CD4-positive, alpha-beta T cell treated with Interleukin-21 for 1 hour (primary cell): ENCODE results near the gene FBXO39.
"Not testable (repeated sequence)": the region's sequence is repeated elsewhere in the genome, so short reads cannot be mapped to it uniquely, and the experiment has no call there.

ENCODE experiments used
- DNase-seq: peaks from one replicate; pipeline ENCODE4 v3.0.0-alpha.2; 2020

The FBXO39 gene

DNA sequence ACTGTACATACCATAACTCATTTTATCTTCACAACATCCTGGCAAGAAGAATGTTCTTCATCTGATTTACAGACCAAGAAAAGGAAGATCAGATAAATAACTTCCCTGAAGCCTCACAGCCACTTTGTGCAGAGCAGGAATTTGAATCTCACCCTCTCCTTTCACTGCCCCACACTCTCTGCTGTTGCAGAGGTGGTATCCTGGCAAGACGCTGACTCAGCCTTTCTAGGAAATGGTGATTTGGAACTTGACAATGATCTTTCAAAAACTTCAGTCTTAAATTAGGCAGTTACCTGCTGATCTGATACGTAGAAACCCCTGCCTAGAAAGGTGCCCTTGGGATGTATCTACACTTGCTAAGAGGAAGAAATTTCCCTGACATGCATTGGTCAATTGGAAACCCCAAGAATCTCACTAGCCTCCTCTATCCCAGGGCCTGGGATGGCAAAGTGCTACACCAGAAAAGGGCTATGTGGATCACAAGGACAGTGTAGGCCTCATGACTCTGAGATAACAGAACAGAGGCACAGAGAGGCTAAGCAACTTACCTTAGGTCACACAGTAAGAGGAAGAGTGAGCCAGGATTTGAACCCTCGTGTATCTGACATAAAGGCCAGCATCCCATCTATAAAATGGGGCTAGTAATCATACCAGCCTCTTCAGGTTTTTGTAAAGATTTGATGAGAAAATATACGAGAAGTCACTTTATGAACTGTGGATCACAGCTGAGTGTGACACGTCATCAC lies 17.9 kb downstream of the FBXO39 start:
- no peak for DNase-seq

DNA sequence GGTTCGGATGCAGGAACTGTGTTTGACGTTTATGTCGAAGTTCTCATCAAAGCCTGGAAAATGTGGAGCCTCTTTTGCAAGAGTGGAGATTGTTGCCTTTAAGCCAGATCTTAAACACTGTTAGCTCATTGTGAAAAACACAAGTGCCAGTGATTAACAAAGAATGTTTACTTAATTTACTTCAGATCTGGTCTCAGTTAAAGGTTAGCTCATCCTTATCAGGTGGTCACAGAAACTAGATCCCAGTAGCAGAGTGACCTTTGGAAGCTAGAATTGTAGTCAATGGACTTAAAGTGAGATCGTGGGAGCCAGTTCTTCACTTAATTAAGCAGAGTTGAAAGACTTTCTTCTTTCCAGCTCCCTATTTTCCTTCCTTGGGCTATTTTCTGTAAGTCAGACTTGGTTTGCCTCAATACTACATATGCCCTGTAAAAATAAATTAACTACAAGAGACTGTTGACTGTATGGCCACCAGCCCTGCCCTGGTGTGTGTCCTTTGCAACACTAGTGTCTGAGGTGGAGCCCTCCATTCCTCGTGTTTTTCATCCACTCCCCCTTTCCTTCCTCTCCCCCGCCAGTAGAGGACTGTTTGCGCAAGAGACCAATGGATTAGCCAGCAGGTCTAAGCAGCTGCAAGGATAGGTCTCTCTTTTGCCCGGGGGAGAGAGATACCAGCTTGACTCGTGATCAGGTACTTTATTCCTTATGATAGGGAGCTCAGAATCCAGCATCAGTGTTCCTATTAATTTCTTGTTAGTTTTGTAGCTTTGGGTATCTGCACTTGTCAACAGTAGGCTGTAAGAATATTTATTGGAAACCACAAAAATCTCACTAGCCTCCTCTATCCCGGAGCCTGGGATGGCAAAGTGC lies 20.2 kb downstream of the FBXO39 start:
- no peak for DNase-seq

DNA sequence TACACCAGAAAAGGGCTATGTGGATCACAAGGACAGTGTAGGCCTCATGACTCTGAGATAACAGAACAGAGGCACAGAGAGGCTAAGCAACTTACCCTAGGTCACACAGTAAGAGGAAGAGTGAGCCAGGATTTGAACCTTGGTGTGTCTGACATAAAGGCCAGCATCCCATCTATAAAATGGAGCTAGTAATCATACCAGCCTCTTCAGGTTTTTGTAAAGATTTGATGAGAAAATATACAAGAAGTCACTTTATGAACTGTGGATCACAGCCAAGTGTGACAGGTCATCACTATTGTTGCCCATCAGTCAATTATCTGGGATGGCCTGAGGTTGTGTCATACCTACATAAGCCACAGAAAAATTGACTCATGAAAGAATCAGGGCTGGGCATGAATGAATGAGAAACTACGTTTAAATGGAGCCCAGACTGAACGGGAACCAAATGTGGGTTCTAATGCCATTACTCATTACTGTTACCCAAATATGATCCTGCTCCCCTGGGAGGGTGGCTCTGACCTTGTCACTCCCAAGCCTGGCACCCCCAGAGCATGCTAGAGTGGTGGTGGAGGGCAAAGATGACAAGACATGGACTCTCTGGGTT lies 21.0 kb downstream of the FBXO39 start:
- no peak for DNase-seq

DNA sequence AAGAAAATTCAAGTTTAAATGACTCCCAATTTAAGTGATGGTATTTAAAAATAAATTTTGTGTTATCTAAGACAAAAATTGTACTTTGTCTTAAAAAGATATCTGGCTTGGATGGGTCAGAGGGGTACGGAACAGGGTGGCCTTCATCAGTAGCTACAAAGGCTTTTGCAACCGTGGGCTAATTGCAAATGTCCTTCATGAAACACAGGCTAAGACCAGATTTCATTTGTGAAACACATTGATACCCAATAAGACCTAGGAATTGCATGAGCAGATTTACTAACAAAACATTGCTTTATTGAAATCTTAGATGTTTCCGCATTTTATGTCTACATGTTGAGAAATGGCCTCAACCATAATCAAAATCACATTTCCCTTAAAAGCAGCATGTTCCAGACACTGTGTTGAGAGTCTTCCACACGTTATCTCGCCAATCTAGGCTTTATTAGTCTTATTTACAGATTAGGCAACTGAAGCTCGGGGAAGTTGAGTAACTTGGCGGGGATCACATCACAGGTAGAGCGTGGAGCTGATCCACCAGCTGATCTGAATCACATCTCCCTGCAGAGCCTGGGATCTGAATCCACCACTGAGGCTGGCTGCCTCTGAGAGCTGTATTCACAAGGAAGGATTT lies 21.8 kb downstream of the FBXO39 start:
- DNase-seq: no peak

DNA sequence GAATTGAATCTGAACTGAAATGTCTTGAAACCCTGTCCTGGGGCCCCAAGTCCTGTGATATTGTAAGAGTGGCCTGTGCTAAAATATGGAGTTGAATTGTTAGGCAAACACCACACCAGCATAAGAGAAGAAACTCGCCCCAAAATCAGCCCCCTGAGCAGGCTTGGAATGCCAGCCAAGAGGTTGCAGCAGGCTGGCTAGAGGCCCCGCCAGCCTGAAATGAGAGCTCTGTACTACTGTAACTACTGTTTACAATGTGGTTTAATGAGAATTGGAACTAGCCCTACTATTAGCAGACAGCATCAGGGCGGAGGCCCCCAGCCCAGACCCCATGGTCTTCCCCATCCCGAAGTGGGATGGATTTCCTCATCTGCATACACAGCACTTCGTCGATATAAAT lies 23.7 kb downstream of the FBXO39 start:
- no peak for DNase-seq

DNA sequence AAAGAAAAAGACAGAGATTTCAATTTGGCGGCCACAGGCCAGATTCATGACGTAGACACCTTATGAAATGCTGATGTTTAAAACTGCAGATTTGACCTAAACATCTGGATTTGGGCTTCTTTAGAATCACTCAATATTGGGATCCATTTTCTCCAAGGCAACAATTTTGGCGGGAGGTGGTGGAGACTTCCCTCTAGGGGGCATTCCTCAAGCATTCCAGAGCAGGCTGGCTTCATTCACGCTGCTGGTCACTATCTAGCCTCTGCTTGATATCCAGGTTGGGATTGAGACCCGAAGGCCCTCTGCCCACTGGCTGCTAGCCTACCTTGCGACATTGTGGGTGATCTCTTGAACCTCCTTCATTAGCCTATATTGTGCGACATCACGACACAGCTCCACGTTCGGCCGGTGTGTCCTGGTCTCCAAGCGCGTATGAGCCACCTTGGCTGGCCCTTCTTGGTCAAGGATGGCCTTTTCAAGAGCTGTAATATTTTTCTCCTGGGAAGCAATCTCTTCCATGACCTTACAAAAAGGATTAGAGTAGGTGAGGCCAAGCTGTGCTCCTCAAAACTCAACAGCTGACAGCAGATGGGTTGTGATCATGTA lies 24.5 kb downstream of the FBXO39 start:
- no peak for DNase-seq

DNA sequence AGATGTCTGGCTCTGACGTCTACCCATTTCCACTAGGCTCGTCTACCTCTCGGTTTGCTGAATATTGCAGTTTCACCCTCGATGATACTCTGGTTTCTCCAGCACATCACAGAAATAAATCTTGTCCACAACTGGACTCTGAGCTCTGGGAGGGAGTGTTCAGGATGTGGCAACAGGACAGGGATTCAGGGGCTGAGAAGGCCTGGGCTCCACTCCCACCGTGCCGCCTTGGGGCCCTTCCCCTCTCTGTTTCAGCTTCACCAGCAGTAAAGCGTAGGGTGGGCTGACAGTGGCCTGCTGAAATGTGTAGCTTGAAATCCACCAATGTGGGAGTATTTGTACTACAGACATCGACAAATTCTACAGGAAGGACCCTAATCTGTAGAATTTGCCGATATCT lies 35.5 kb downstream of the FBXO39 start:
- no peak for DNase-seq

DNA sequence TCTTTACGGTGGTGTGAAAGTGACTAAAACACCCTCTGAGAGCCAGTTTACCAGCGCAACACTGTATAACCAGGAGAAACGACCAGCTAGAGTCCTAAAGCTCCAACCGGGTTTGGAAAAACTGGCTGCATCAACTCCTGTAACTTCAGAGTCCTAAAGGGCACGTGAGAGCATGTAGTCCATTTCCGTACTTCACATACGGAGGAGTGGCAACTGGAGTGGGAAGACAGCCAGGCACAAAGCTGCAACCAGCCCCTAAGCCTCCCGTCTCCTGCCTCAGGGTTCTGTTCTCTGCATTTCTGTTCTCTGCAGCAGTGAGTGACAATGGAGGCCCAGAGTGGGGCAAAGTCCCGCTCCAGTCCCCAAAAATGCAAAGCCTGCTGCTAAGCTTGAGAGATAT lies 36.3 kb downstream of the FBXO39 start:
- DNase-seq: no peak

DNA sequence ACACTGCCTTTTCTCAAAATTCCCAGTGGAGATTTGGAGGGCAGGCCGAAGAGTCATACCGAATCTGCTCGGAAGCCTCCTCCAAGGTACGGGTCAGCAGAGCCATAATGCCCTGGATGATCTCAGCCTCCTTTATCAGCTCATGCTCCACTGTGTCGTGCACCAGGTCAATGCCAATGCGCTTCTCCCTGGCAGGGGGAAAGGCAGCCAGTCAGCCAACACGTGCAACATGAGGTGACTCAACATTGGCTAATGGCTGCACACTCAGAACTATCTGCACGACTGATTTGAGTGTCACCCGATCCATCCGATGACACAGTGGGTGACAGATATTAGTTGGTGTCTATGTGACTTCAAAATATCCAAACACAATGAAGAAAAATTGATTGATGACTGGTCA lies 39.8 kb downstream of the FBXO39 start:
- no peak for DNase-seq

DNA sequence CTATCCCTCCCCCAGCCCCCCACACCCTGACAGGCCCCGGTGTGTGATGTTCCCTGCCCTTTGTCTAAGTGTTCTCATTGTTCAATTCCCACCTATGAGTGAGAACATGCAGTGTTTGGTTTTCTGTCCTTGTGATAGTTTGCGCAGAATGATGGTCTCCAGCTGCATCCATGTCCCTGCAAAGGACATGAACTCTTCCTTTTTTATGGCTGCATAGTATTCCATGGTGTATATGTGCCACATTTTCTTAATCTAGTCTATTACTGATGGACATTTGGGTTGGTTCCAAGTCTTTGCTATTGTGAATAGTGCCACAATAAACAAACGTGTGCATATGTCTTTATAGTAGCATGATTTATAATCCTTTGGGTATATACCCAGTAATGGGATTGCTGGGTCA lies 40.4 kb downstream of the FBXO39 start:
- not testable (repeated sequence) for DNase-seq

DNA sequence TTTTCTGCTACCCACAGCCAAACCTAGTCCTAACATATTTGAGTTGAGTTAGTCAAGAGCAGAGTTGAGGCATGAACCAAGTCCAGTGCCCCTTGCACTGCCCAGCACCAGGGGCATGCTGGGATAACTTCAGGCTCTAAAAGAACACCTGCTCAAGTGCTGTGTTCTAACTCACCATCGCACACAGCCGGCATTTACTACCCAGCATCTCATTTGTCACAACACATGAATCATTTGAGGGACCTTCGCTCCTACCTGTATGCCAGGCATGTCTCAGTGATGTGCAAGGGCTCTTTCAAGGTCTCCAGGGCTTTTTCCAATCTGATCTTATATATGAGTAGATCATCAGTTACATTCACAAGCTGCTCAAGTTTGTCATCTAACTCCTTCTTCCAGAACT lies 42.9 kb downstream of the FBXO39 start:
- DNase-seq: no peak

DNA sequence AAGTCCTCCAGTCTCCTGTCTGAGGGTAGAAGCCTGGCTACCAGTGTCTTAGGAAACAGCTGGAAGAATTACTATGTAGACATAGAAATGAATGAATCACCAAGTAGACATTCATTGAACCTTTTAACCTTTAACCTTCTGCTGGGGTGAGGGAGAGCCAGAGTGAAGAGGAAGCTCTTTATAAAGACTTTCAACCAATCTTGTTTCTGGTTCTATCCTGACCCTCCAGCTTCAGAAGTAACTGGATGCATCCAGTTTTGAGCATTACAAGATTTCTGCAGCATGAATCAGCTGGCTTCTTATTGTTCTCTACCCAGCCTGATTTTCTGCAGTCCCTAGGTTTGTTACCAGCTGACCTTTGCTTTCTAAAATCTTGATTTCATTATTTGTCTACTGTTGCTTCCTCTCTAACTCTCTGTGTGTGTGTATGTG lies 47.0 kb downstream of the FBXO39 start:
- DNase-seq: no peak

DNA sequence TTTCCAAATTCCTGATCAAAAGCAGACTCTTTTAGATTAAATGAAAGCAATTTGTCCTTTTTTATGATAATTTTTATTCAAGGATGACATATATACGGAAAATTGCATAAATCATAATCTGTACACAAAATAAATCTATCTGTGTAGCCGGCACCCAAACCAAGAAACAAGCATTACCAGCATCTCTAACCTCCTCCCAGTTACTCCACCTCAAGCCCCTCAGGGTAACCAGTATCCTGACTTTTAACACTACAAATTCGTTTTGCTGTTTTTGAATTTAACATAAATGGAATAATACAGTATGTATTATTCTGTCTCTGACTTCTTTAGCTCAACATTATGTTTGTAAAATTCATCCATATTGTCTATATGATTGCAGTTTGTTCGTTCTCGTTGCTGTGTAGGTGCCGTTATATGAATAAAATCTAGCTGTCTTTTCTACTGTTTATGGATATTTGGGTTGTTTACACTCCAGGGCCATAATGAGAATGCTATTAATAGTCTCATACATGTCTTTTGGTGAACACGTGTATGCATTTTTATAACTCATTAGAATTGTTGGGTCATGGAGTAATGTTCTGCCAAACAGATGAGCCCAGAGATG lies 54.5 kb downstream of the FBXO39 start:
- no peak for DNase-seq

DNA sequence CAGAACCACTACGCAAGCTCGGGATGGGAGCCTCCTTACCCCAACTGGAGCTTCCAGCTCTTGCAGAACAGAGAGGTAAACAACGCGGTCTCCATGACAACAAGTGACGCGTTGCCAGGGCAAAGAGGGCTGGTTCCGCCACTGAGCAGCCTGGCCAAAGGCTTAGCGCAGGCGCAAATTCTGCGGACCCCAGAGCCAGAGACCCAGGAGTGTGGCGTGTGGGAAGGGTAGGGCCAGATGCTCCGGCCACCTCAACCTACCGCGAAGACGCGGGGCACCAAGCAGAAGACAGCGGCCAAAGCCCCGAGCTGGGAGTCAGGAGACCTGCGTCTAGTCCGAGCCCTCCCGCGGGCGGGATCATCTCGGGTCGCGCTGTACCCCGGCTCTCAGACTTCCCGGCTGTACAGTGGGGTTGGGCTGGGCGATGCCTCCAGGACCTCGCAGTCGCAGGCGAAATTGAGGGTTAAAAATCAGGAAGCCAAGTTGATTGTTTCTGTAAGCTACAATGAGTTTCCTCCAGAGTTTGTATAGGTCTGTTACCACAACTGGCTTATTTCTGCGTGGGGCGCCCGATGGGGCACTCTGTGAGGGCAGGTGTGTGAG lies 55.7 kb downstream of the FBXO39 start, which contains the start of gene TEKT1:
TEKT1 (minus strand) TSS at position 69 of the 603 bp plus-strand sequence. CDS start 1,353 bp downstream, outside the sequence.
- DNase-seq: peak; percentile 81
